Measurements from ENCODE around the gene MCF2L. TPM values are rescaled to one million over a fixed set of nuclear protein-coding genes. Genes with fewer than 3 reads are reported as not detected.

MCF2L gene
- polyA plus RNA-seq, 1 donor from 2014 or later: 88.0 TPM

DNA sequence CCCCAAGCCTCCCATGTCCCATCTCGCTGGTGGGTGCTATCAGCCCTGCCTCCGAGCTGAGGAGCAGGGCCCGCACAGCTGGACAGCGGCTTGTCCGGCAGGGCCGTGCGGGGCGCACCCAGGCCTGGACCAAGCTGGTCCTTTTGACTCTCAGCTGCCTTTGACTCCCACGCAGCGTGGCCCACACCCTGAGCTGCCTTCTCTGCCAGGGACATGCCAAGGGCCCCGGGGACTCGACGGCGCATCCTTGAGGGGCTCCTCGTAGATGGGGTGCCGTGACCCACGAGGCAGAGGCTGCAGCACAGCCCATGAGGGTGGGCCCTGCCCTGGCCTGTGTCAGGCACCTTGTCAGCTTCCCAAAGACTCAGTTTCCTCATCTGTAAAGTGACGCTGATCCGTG, 97.7 kb downstream of the MCF2L start:
- H3K9me2 ChIP-seq (ENCODE audit: insufficient read depth, low read length): no peaks in the 10 kb centered on the region
- H3K4me3 ChIP-seq (ENCODE audit: low read length): no peak overlapping the region
- H3K4me2 ChIP-seq (ENCODE audit: low read length): no peak overlapping the region
- H4K20me1 ChIP-seq (ENCODE audit: insufficient read depth): no peaks in the 10 kb centered on the region
- no peaks in the 10 kb centered on the region for H3F3A ChIP-seq (ENCODE audit: insufficient read depth, low read length, poor library complexity, severe bottlenecking)
- H3K9me3 ChIP-seq (ENCODE audit: low read length): no peaks in the 10 kb centered on the region
- no peak overlapping the region for H3K9ac ChIP-seq (ENCODE audit: low read length)
- no peaks in the 10 kb centered on the region for H3K36me3 ChIP-seq (ENCODE audit: insufficient read depth, low read length)
- H3K27me3 ChIP-seq (ENCODE audit: insufficient read depth, low read depth, low read length): no peaks in the 10 kb centered on the region
- H2AFZ ChIP-seq (ENCODE audit: low read depth, low read length): no peak overlapping the region
- no peak for TF ChIP-seq SMC3 (conservative IDR thresholded peaks at IDR 0.05; ENCODE audit: poor library complexity)
- no peak for TF ChIP-seq EZH2 (IDR thresholded peaks at IDR 0.05; ENCODE audit: borderline replicate concordance, insufficient read depth, low read length, poor library complexity, severe bottlenecking)
- no peak for TF ChIP-seq RAD21 (conservative IDR thresholded peaks at IDR 0.05)
- TF ChIP-seq EP300 (conservative IDR thresholded peaks at IDR 0.05; ENCODE audit: poor library complexity, severe bottlenecking): no peak
- TF ChIP-seq, protein P1, sequence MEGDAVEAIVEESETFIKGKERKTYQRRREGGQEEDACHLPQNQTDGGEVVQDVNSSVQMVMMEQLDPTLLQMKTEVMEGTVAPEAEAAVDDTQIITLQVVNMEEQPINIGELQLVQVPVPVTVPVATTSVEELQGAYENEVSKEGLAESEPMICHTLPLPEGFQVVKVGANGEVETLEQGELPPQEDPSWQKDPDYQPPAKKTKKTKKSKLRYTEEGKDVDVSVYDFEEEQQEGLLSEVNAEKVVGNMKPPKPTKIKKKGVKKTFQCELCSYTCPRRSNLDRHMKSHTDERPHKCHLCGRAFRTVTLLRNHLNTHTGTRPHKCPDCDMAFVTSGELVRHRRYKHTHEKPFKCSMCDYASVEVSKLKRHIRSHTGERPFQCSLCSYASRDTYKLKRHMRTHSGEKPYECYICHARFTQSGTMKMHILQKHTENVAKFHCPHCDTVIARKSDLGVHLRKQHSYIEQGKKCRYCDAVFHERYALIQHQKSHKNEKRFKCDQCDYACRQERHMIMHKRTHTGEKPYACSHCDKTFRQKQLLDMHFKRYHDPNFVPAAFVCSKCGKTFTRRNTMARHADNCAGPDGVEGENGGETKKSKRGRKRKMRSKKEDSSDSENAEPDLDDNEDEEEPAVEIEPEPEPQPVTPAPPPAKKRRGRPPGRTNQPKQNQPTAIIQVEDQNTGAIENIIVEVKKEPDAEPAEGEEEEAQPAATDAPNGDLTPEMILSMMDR (IDR thresholded peaks at IDR 0.05; ENCODE audit: poor library complexity, severe bottlenecking): no peak
- TF ChIP-seq TAF1 (IDR thresholded peaks at IDR 0.05; ENCODE audit: low read depth): no peak
- TF ChIP-seq POLR2AphosphoS5 (IDR thresholded peaks at IDR 0.05): no peak
- TF ChIP-seq MXI1 (conservative IDR thresholded peaks at IDR 0.05; ENCODE audit: poor library complexity, severe bottlenecking): no peak
- TF ChIP-seq REST (IDR thresholded peaks at IDR 0.05; ENCODE audit: borderline replicate concordance): no peak
- H3K27ac ChIP-seq (ENCODE audit: low read length): no peak overlapping the region
- no peaks in the 10 kb centered on the region for H3K79me2 ChIP-seq (replicated peaks; ENCODE audit: insufficient read depth, low read length)

DNA sequence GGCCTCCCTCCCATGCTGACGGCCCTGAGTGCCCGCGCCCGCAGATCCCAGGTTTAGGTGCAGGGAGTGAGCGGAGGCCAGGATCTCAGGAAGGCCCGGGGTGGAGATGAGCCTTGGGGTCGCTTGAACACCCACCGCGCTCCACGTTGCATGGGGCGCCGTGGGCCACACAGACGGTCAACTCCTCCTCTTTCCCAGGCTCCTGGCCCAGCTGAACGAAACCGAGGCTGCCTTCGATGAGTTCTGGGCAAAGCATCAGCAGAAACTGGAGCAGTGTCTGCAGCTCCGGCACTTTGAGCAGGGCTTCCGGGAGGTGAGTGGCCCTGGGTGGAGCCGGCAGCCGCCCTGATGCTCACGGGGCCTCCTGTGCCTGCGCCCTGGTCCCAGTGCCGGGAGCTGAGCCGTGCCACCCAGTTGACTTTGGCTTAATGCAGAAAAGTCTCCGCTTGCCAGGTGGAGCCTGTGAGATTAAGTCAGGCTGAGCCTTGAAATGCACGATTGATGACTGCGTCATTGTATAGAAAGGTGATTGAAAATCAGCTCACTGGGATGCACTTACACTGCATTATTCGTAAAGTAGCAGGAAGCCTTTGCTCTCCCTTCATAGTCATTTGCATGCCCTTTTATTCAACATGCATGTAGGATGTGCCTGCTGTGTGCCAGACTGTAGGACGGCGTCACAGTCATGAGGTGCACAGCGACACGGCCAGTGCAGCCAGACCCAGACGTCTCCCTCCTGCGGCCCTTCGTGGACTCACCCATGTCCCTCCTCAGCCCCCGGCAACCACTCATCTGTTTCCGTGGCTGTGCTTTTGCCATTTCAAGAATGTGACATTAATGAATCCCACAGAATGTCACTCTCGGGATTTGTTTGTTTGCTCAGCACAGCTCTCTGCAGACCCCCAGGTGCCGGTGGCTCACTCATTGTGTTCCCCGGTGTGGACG, 101.1 kb downstream of the MCF2L start:
- Histone ChIP-seq H3K79me2 (replicated peaks; ENCODE audit: insufficient read depth, low read length) (no peaks in the 10 kb centered on the region), H3K9me3 (ENCODE audit: low read length) (no peaks in the 10 kb centered on the region), H4K20me1 (ENCODE audit: insufficient read depth) (no peaks in the 10 kb centered on the region), H3K36me3 (ENCODE audit: insufficient read depth, low read length) (no peaks in the 10 kb centered on the region), H3K27ac (ENCODE audit: low read length) (no peak overlapping the region), H3K4me2 (ENCODE audit: low read length) (no peak overlapping the region), H3K4me3 (ENCODE audit: low read length) (no peak overlapping the region), H2AFZ (ENCODE audit: low read depth, low read length) (no peak overlapping the region), H3K9ac (ENCODE audit: low read length) (no peak overlapping the region), H3K9me2 (ENCODE audit: insufficient read depth, low read length) (no peaks in the 10 kb centered on the region), H3K27me3 (ENCODE audit: insufficient read depth, low read depth, low read length) (no peaks in the 10 kb centered on the region), H3F3A (ENCODE audit: insufficient read depth, low read length, poor library complexity, severe bottlenecking) (no peaks in the 10 kb centered on the region)
- TF ChIP-seq EZH2 (IDR thresholded peaks at IDR 0.05; ENCODE audit: borderline replicate concordance, insufficient read depth, low read length, poor library complexity, severe bottlenecking): no peak
- TF ChIP-seq SMC3 (conservative IDR thresholded peaks at IDR 0.05; ENCODE audit: poor library complexity): no peak
- TF ChIP-seq REST (IDR thresholded peaks at IDR 0.05; ENCODE audit: borderline replicate concordance): no peak
- TF ChIP-seq EP300 (conservative IDR thresholded peaks at IDR 0.05; ENCODE audit: poor library complexity, severe bottlenecking): no peak
- TF ChIP-seq, protein P1 (IDR thresholded peaks at IDR 0.05; ENCODE audit: poor library complexity, severe bottlenecking): no peak
- TF ChIP-seq MXI1 (conservative IDR thresholded peaks at IDR 0.05; ENCODE audit: poor library complexity, severe bottlenecking): no peak
- TF ChIP-seq RAD21 (conservative IDR thresholded peaks at IDR 0.05): no peak
- no peak for TF ChIP-seq TAF1 (IDR thresholded peaks at IDR 0.05; ENCODE audit: low read depth)
- no peak for TF ChIP-seq POLR2AphosphoS5 (IDR thresholded peaks at IDR 0.05)

Data from neural cell (in vitro differentiated cells).